Lower lobe of right lung (tissue), 2 donors: Measurements from ENCODE around the gene RRP1. TPM values are rescaled to one million over a fixed set of nuclear protein-coding genes. Genes with fewer than 3 reads are reported as not detected.
"Not testable (repeated sequence)": the region's sequence is repeated elsewhere in the genome, so short reads cannot be mapped to it uniquely, and the experiment has no call there.

Source experiments
- ATAC-seq, 2 donors: fragments of 200-7000 bp; cut with Tn5 transposase; one replicate each; pipeline ENCODE4 v1.9.1; 2020 to 2022; ENCODE audit warnings: mild to moderate bottlenecking in 2 of 2, moderate library complexity in 2 of 2
- DNase-seq: peaks from one replicate; pipeline ENCODE4 v3.0.0-alpha.2; 2020
- H3K27ac ChIP-seq: fragments of 200-600 bp; one replicate; pipeline ENCODE4 v1.8.0; 2022
- H3K27me3 ChIP-seq: fragments of 200-600 bp; one replicate; pipeline ENCODE4 v1.8.0; 2022; ENCODE audit warnings: low read depth
- H3K36me3 ChIP-seq: fragments of 200-600 bp; one replicate; pipeline ENCODE4 v1.8.0; 2022; ENCODE audit warnings: mild to moderate bottlenecking
- H3K4me1 ChIP-seq: fragments of 200-600 bp; one replicate; pipeline ENCODE4 v1.8.0; 2022
- H3K4me3 ChIP-seq: fragments of 200-600 bp; one replicate; pipeline ENCODE4 v1.8.0; 2022; ENCODE audit warnings: mild to moderate bottlenecking
- H3K9me3 ChIP-seq: fragments of 200-600 bp; one replicate; pipeline ENCODE4 v1.8.0; 2022
- CTCF ChIP-seq: fragments of 200-600 bp; IDR thresholded peaks from one replicate; pipeline ENCODE4 v1.8.0; 2022; ENCODE audit warnings: antibody characterized with exemption, mild to moderate bottlenecking
- intact Hi-C: fragments of 100-400 bp; cut with DNase I; formaldehyde crosslinking; loops from one replicate; pipeline ENCODE4 v1.11.0; 2022
- total RNA-seq: library from RNA; stranded (reverse); fragmentation: NEBNext Ultra II Directional; extraction: Animal tissue kit (Norgen Biotek cat#: 25700); gene quantifications from one replicate; pipeline ENCODE4 v1.2.1, GENCODE V29; 2021
- donor health status: DM: no; HTN: yes; CAD: no; lungs with severe emphysema.

Gene RRP1
- total RNA-seq, 1 donor from 2014 or later: 13.6 TPM

GRCh38 chr21:43835861-43836260 is 46.5 kb downstream of the RRP1 start:
- intact Hi-C loops: no loop called here
- H3K4me3 ChIP-seq: no peak overlapping the region
- H3K9me3 ChIP-seq: no peaks in the 10 kb centered on the region
- DNase-seq: no peak
- H3K4me1 ChIP-seq: peaks cover 18% of the 10 kb centered on the region
- H3K36me3 ChIP-seq: no peaks in the 10 kb centered on the region
- TF ChIP-seq CTCF: no peak
- no peak for ATAC-seq
- H3K27me3 ChIP-seq: no peaks in the 10 kb centered on the region
- no peak overlapping the region for H3K27ac ChIP-seq

GRCh38 chr21:43836616-43837015 is 47.2 kb downstream of the RRP1 start:
- Histone ChIP-seq H3K36me3 (no peaks in the 10 kb centered on the region), H3K4me1 (peaks cover 18% of the 10 kb centered on the region), H3K27me3 (no peaks in the 10 kb centered on the region), H3K27ac (no peak overlapping the region), H3K4me3 (no peak overlapping the region), H3K9me3 (no peaks in the 10 kb centered on the region)
- DNase-seq (no peak), ATAC-seq (no peak)
- TF ChIP-seq CTCF: no peak
- intact Hi-C loops: no loop called here

- H3K36me3 ChIP-seq: no peaks in the 10 kb centered on the region
- H3K4me3 ChIP-seq: no peak overlapping the region
- DNase-seq: no peak
- intact Hi-C loops: no loop called here
- no peak for TF ChIP-seq CTCF
- H3K9me3 ChIP-seq: no peaks in the 10 kb centered on the region
- no peak for ATAC-seq
- peaks cover 6% of the 10 kb centered on the region for H3K4me1 ChIP-seq
- no peak overlapping the region for H3K27ac ChIP-seq
- H3K27me3 ChIP-seq: no peaks in the 10 kb centered on the region
Observed at GRCh38 chr21:43840259-43840658, 50.9 kb downstream of the RRP1 start.

- intact Hi-C loops: no loop called here
- TF ChIP-seq CTCF: no peak
- ATAC-seq: no peak
- no peak for DNase-seq
- no peak overlapping the region for H3K27ac ChIP-seq
- H3K27me3 ChIP-seq: no peaks in the 10 kb centered on the region
- H3K4me1 ChIP-seq: no peaks in the 10 kb centered on the region
- no peaks in the 10 kb centered on the region for H3K36me3 ChIP-seq
- H3K4me3 ChIP-seq: no peak overlapping the region
- H3K9me3 ChIP-seq: no peaks in the 10 kb centered on the region
Observed at GRCh38 chr21:43842742-43843141, 53.4 kb downstream of the RRP1 start.

- intact Hi-C loops, ATAC-seq, DNase-seq, H3K27ac ChIP-seq, H3K27me3 ChIP-seq, H3K4me3 ChIP-seq, H3K9me3 ChIP-seq, H3K4me1 ChIP-seq, H3K36me3 ChIP-seq: not testable (repeated sequence)
Observed at GRCh38 chr21:43844906-43845305, 55.5 kb downstream of the RRP1 start.

- Histone ChIP-seq H3K4me3 (no peak overlapping the region), H3K27ac (no peak overlapping the region), H3K4me1 (peaks cover 10% of the 10 kb centered on the region), H3K9me3 (no peaks in the 10 kb centered on the region), H3K36me3 (no peaks in the 10 kb centered on the region), H3K27me3 (no peaks in the 10 kb centered on the region)
- TF ChIP-seq CTCF: no peak
- DNase-seq: no peak
- no peak for ATAC-seq
- intact Hi-C loops: no loop called here
Observed at GRCh38 chr21:43845386-43845785, 56.0 kb downstream of the RRP1 start.
